ENCODE results near the gene SPG11. TPM values are rescaled to one million over a fixed set of nuclear protein-coding genes. Genes with fewer than 3 reads are reported as not detected.

Gene SPG11
- total RNA-seq, 1 experiment from 2014 or later = 65.1 TPM

GRCh38 chr15:44654858-44655257, 8.6 kb downstream of the SPG11 start:
- Mint-ChIP-seq H3K4me1 (ENCODE audit: insufficient read depth, unreplicated experiment) (peaks cover 7% of the 10 kb centered on the region), H3K27ac (ENCODE audit: low read depth, unreplicated experiment) (no peak overlapping the region), H3K27me3 (ENCODE audit: insufficient read depth, unreplicated experiment) (no peaks in the 10 kb centered on the region), H3K4me3 (ENCODE audit: unreplicated experiment) (no peak overlapping the region), H3K9me3 (ENCODE audit: unreplicated experiment) (no peaks in the 10 kb centered on the region), H3K36me3 (ENCODE audit: insufficient read depth, unreplicated experiment) (peaks cover 79% of the 10 kb centered on the region)
- DNase-seq (ENCODE audit: unreplicated experiment) = no peak
- BruUV-seq (replicated peaks) = no TSS peak
- POLR2A ChIA-PET = interaction anchor here (1.1 kb wide), 1 partner anchor 8 kb away, joined by 3 read pairs; the partner anchor contains the start of gene SPG11
- CTCF ChIA-PET = interaction anchor here (1.0 to 1.4 kb wide), 3 partner anchors 9 to 84 kb away, joined by 3 to 4 read pairs (median 3); no protein-coding TSS in a partner anchor
- no peak for TF ChIP-seq CTCF (IDR thresholded peaks at IDR 0.05; ENCODE audit: unreplicated experiment)
- intact Hi-C loops (cut with micrococcal nuclease) = no loop called here

- H3K36me3 Mint-ChIP-seq (ENCODE audit: insufficient read depth, unreplicated experiment) = peaks cover 74% of the 10 kb centered on the region
- no TSS peak for BruUV-seq (replicated peaks)
- CTCF ChIA-PET = no interaction called here
Measured at GRCh38 chr15:44647637-44648036, 15.8 kb downstream of the SPG11 start.

GRCh38 chr15:44647036-44647435, 16.4 kb downstream of the SPG11 start:
- BruUV-seq (replicated peaks) = no TSS peak
- no peak for DNase-seq (ENCODE audit: unreplicated experiment)
- intact Hi-C loops (cut with micrococcal nuclease) = no loop called here
- ChIA-PET POLR2A (interaction anchor here (1.2 to 1.5 kb wide), 3 partner anchors 9 to 82 kb away, joined by 3 read pairs; no protein-coding TSS in a partner anchor), CTCF (no interaction called here)
- no peak overlapping the region for H3K4me3 Mint-ChIP-seq (ENCODE audit: unreplicated experiment)
- peaks cover 18% of the 10 kb centered on the region for H3K9me3 Mint-ChIP-seq (ENCODE audit: unreplicated experiment)
- H3K4me1 Mint-ChIP-seq (ENCODE audit: insufficient read depth, unreplicated experiment) = peaks cover 11% of the 10 kb centered on the region
- H3K27me3 Mint-ChIP-seq (ENCODE audit: insufficient read depth, unreplicated experiment) = no peaks in the 10 kb centered on the region
- TF ChIP-seq CTCF (IDR thresholded peaks at IDR 0.05; ENCODE audit: unreplicated experiment) = no peak
- H3K36me3 Mint-ChIP-seq (ENCODE audit: insufficient read depth, unreplicated experiment) = peaks cover 71% of the 10 kb centered on the region
- no peak overlapping the region for H3K27ac Mint-ChIP-seq (ENCODE audit: low read depth, unreplicated experiment)

More at GRCh38 chr15:44647637-44648036, 15.8 kb downstream of the SPG11 start:
- H3K27ac Mint-ChIP-seq (ENCODE audit: low read depth, unreplicated experiment) = no peak overlapping the region
- no peaks in the 10 kb centered on the region for H3K27me3 Mint-ChIP-seq (ENCODE audit: insufficient read depth, unreplicated experiment)
- no peak overlapping the region for H3K4me3 Mint-ChIP-seq (ENCODE audit: unreplicated experiment)
- peaks cover 18% of the 10 kb centered on the region for H3K9me3 Mint-ChIP-seq (ENCODE audit: unreplicated experiment)
- H3K4me1 Mint-ChIP-seq (ENCODE audit: insufficient read depth, unreplicated experiment) = peaks cover 11% of the 10 kb centered on the region
- DNase-seq (ENCODE audit: unreplicated experiment) = no peak
- no peak for TF ChIP-seq CTCF (IDR thresholded peaks at IDR 0.05; ENCODE audit: unreplicated experiment)
- POLR2A ChIA-PET = interaction anchor here (1.2 to 1.6 kb wide), 4 partner anchors 9 to 81 kb away, joined by 3 to 9 read pairs (median 3); no protein-coding TSS in a partner anchor
- intact Hi-C loops (cut with micrococcal nuclease) = no loop called here

- H3K36me3 Mint-ChIP-seq (ENCODE audit: insufficient read depth, unreplicated experiment) = peaks cover 75% of the 10 kb centered on the region
- BruUV-seq (replicated peaks) = no TSS peak
- peaks cover 11% of the 10 kb centered on the region for H3K4me1 Mint-ChIP-seq (ENCODE audit: insufficient read depth, unreplicated experiment)
- H3K27ac Mint-ChIP-seq (ENCODE audit: low read depth, unreplicated experiment) = no peak overlapping the region
- no peak for DNase-seq (ENCODE audit: unreplicated experiment)
- H3K27me3 Mint-ChIP-seq (ENCODE audit: insufficient read depth, unreplicated experiment) = no peaks in the 10 kb centered on the region
- H3K9me3 Mint-ChIP-seq (ENCODE audit: unreplicated experiment) = peaks cover 18% of the 10 kb centered on the region
- intact Hi-C loops (cut with micrococcal nuclease) = no loop called here
- no peak overlapping the region for H3K4me3 Mint-ChIP-seq (ENCODE audit: unreplicated experiment)
- TF ChIP-seq CTCF (IDR thresholded peaks at IDR 0.05; ENCODE audit: unreplicated experiment) = no peak
- ChIA-PET POLR2A (no interaction called here), CTCF (no interaction called here)
Measured at GRCh38 chr15:44646460-44646859, 17.0 kb downstream of the SPG11 start.
